ENCODE results near the gene ZNF343.

DNA sequence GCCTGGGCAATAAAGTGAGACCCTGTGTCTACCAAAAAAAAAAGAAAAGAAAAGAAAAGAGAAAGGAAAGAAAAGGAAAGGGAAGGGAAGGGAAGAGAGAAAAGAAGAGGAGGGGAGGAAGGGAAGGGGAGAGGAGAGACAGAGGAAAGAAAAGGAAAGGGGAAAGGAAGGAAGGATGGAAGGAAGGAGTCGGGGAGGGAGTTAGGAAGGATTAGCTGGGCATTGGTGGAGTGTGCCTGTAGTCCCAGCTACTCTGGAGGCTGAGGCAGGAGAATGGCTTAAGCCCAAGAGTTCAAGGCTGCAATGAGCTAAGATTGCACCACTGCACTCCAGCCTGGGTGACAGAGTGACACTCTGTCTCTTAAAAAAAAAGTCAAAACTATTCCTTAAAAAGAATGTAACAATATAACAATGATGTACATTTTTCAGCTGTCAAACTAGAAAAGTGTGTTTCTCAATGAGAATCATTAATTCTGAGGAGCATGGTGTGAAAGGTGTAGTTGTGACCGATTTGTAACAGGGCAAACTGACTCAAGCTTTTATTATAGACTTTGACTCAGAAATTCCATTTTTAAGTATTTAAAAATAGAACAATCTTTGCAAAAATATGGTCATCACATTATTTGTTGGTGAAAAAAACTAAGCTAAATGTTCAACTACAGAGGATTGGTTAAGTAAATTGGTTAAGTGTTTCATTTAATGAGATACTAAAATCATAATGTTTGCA is 52.8 kb downstream of the ZNF343 start:
- TF ChIP-seq, protein P1, sequence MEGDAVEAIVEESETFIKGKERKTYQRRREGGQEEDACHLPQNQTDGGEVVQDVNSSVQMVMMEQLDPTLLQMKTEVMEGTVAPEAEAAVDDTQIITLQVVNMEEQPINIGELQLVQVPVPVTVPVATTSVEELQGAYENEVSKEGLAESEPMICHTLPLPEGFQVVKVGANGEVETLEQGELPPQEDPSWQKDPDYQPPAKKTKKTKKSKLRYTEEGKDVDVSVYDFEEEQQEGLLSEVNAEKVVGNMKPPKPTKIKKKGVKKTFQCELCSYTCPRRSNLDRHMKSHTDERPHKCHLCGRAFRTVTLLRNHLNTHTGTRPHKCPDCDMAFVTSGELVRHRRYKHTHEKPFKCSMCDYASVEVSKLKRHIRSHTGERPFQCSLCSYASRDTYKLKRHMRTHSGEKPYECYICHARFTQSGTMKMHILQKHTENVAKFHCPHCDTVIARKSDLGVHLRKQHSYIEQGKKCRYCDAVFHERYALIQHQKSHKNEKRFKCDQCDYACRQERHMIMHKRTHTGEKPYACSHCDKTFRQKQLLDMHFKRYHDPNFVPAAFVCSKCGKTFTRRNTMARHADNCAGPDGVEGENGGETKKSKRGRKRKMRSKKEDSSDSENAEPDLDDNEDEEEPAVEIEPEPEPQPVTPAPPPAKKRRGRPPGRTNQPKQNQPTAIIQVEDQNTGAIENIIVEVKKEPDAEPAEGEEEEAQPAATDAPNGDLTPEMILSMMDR (conservative IDR thresholded peaks at IDR 0.05), result no peak
- no peak for TF ChIP-seq ZFX (IDR thresholded peaks at IDR 0.05)
